ENCODE measurements around the gene SLC25A13. TPM values are rescaled to one million over a fixed set of nuclear protein-coding genes. Genes with fewer than 3 reads are reported as not detected.

SLC25A13 gene
- total and polyA plus RNA-seq, 2 of the 13 experiments (the other 11 are each of a cell fraction or from before 2014, with no cell fraction given) = 36.2 to 84.9 TPM

DNA sequence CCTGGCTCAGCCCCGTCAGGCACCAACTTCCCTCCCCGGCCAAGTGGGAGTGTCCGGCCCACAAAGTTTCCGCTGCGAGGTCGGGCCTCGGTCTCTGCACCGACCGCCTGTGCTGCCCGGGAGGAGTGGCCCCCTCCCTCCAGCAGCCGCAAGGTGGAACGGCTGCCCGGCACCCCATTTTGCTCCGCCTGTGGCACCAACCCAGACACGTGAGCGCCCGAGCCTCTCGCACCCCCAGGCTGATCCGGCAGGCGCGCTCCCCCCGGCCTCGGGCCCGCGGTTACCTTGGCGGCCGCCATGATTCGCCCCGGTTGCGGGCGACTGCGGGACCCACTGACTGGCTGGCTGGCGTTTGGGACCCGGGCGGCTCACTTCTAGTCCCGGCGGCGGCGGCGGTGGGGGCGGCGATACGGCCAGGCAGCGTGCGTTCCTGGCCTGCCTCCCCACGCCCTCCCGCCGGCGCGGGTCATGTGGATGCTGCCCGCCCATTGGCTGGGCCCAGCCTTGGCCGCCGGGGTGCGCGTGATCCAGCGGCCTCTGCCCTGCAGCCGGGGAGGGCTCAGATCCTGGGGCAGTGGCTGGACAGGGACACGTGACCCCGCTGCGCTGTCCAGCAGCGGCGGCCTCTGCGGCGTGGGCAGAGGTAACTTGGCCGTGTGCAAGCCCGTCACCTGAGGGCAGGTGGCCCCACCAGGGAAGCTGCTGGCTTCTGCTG is at the start of gene SLC25A13 (continued):
- TF ChIP-seq ZNF776 (CRISPR knock-in tag; IDR thresholded peaks at IDR 0.05) = peak; percentile 95; the same call in 1 of the 2 replicates
- 0 out of 2 replicates have a peak, but pooled peaks have one; percentile 43 for TF ChIP-seq ZFP41 (CRISPR knock-in tag; IDR thresholded peaks at IDR 0.05; ENCODE audit: borderline replicate concordance)
- TF ChIP-seq CREM (IDR thresholded peaks at IDR 0.05) = 0 out of 2 replicates have a peak, but pooled peaks have one; percentile 31
- no peak for TF ChIP-seq CREM (CRISPR knock-in tag; IDR thresholded peaks at IDR 0.05)
- TF ChIP-seq, protein P1, sequence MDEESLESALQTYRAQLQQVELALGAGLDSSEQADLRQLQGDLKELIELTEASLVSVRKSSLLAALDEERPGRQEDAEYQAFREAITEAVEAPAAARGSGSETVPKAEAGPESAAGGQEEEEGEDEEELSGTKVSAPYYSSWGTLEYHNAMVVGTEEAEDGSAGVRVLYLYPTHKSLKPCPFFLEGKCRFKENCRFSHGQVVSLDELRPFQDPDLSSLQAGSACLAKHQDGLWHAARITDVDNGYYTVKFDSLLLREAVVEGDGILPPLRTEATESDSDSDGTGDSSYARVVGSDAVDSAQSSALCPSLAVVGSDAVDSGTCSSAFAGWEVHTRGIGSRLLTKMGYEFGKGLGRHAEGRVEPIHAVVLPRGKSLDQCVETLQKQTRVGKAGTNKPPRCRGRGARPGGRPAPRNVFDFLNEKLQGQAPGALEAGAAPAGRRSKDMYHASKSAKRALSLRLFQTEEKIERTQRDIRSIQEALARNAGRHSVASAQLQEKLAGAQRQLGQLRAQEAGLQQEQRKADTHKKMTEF (CRISPR knock-in tag; IDR thresholded peaks at IDR 0.05) = peak; percentile 97
- peak; percentile 87 for TF ChIP-seq CBFB (CRISPR knock-in tag; IDR thresholded peaks at IDR 0.05)
- TF ChIP-seq RARG (CRISPR knock-in tag; IDR thresholded peaks at IDR 0.05; ENCODE audit: low read depth) = 0 out of 2 replicates have a peak, but pooled peaks have one; percentile 84
- peak; percentile 36 for TF ChIP-seq XRCC5 (optimal IDR thresholded peaks at IDR 0.05; ENCODE audit: low read length)
- TF ChIP-seq, protein P2, sequence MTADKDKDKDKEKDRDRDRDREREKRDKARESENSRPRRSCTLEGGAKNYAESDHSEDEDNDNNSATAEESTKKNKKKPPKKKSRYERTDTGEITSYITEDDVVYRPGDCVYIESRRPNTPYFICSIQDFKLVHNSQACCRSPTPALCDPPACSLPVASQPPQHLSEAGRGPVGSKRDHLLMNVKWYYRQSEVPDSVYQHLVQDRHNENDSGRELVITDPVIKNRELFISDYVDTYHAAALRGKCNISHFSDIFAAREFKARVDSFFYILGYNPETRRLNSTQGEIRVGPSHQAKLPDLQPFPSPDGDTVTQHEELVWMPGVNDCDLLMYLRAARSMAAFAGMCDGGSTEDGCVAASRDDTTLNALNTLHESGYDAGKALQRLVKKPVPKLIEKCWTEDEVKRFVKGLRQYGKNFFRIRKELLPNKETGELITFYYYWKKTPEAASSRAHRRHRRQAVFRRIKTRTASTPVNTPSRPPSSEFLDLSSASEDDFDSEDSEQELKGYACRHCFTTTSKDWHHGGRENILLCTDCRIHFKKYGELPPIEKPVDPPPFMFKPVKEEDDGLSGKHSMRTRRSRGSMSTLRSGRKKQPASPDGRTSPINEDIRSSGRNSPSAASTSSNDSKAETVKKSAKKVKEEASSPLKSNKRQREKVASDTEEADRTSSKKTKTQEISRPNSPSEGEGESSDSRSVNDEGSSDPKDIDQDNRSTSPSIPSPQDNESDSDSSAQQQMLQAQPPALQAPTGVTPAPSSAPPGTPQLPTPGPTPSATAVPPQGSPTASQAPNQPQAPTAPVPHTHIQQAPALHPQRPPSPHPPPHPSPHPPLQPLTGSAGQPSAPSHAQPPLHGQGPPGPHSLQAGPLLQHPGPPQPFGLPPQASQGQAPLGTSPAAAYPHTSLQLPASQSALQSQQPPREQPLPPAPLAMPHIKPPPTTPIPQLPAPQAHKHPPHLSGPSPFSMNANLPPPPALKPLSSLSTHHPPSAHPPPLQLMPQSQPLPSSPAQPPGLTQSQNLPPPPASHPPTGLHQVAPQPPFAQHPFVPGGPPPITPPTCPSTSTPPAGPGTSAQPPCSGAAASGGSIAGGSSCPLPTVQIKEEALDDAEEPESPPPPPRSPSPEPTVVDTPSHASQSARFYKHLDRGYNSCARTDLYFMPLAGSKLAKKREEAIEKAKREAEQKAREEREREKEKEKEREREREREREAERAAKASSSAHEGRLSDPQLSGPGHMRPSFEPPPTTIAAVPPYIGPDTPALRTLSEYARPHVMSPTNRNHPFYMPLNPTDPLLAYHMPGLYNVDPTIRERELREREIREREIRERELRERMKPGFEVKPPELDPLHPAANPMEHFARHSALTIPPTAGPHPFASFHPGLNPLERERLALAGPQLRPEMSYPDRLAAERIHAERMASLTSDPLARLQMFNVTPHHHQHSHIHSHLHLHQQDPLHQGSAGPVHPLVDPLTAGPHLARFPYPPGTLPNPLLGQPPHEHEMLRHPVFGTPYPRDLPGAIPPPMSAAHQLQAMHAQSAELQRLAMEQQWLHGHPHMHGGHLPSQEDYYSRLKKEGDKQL (CRISPR knock-in tag; IDR thresholded peaks at IDR 0.05; ENCODE audit: low read depth) = peak; percentile 78
- TF ChIP-seq TMF1 (CRISPR knock-in tag; IDR thresholded peaks at IDR 0.05; ENCODE audit: low read depth) = peak; percentile 99
- TF ChIP-seq DNMT3B (CRISPR knock-in tag; conservative IDR thresholded peaks at IDR 0.05) = no peak; the same call in 1 of the 2 replicates
- TF ChIP-seq ATM (IDR thresholded peaks at IDR 0.05; ENCODE audit: borderline replicate concordance) = no peak
- peak; percentile 97 for TF ChIP-seq SNAPC2 (CRISPR knock-in tag; IDR thresholded peaks at IDR 0.05)
- TF ChIP-seq, protein P3, sequence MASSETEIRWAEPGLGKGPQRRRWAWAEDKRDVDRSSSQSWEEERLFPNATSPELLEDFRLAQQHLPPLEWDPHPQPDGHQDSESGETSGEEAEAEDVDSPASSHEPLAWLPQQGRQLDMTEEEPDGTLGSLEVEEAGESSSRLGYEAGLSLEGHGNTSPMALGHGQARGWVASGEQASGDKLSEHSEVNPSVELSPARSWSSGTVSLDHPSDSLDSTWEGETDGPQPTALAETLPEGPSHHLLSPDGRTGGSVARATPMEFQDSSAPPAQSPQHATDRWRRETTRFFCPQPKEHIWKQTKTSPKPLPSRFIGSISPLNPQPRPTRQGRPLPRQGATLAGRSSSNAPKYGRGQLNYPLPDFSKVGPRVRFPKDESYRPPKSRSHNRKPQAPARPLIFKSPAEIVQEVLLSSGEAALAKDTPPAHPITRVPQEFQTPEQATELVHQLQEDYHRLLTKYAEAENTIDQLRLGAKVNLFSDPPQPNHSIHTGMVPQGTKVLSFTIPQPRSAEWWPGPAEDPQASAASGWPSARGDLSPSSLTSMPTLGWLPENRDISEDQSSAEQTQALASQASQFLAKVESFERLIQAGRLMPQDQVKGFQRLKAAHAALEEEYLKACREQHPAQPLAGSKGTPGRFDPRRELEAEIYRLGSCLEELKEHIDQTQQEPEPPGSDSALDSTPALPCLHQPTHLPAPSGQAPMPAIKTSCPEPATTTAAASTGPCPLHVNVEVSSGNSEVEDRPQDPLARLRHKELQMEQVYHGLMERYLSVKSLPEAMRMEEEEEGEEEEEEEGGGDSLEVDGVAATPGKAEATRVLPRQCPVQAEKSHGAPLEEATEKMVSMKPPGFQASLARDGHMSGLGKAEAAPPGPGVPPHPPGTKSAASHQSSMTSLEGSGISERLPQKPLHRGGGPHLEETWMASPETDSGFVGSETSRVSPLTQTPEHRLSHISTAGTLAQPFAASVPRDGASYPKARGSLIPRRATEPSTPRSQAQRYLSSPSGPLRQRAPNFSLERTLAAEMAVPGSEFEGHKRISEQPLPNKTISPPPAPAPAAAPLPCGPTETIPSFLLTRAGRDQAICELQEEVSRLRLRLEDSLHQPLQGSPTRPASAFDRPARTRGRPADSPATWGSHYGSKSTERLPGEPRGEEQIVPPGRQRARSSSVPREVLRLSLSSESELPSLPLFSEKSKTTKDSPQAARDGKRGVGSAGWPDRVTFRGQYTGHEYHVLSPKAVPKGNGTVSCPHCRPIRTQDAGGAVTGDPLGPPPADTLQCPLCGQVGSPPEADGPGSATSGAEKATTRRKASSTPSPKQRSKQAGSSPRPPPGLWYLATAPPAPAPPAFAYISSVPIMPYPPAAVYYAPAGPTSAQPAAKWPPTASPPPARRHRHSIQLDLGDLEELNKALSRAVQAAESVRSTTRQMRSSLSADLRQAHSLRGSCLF (CRISPR knock-in tag; IDR thresholded peaks at IDR 0.05; ENCODE audit: borderline replicate concordance) = no peak
- TF ChIP-seq, protein P4, sequence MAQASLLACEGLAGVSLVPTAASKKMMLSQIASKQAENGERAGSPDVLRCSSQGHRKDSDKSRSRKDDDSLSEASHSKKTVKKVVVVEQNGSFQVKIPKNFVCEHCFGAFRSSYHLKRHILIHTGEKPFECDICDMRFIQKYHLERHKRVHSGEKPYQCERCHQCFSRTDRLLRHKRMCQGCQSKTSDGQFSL (CRISPR knock-in tag; IDR thresholded peaks at IDR 0.05) = peak; percentile 7; the same call in 1 of the 2 replicates
